KMS-11 (cell line): ENCODE measurements around the gene OXNAD1.
"Not testable (repeated sequence)": the region's sequence is repeated elsewhere in the genome, so short reads cannot be mapped to it uniquely, and the experiment has no call there.

Experiments used
- H2AFZ ChIP-seq: fragments of 200-600 bp; sonication (generic); 2 replicates; pipeline ENCODE4 v1.6.1; 2016; ENCODE audit warnings: antibody characterized with exemption, mixed run types, low read depth
- H3K27ac ChIP-seq: fragments of 200-600 bp; sonication (generic); 2 replicates; pipeline ENCODE4 v1.6.1; 2016; ENCODE audit warnings: mild to moderate bottlenecking, mixed run types
- H3K27me3 ChIP-seq: fragments of 200-600 bp; sonication (generic); 2 replicates; pipeline ENCODE4 v1.6.1; 2017; ENCODE audit warnings: mild to moderate bottlenecking, low read depth, mixed run types, moderate library complexity; ENCODE audit not compliant: insufficient read depth
- H3K36me3 ChIP-seq: fragments of 200-600 bp; sonication (generic); 2 replicates; pipeline ENCODE4 v1.6.1; 2017; ENCODE audit warnings: mild to moderate bottlenecking, mixed run types; ENCODE audit not compliant: insufficient read depth
- H3K4me1 ChIP-seq: fragments of 200-600 bp; sonication (generic); 2 replicates; pipeline ENCODE4 v1.6.1; 2016; ENCODE audit warnings: mild to moderate bottlenecking, low read depth, mixed run types; ENCODE audit not compliant: poor library complexity, severe bottlenecking
- H3K4me2 ChIP-seq: fragments of 200-600 bp; sonication (generic); 2 replicates; pipeline ENCODE4 v1.7.0; 2016; ENCODE audit warnings: mild to moderate bottlenecking, mixed run types
- H3K4me3 ChIP-seq: fragments of 200-600 bp; sonication (generic); IDR thresholded peaks from 2 replicates; pipeline ENCODE4 v1.6.1; 2017; ENCODE audit warnings: low read depth, low read length, mixed read lengths; ENCODE audit not compliant: insufficient read depth
- H3K79me2 ChIP-seq: fragments of 200-600 bp; sonication (generic); 2 replicates; pipeline ENCODE4 v1.6.1; 2016; ENCODE audit warnings: low read depth, mixed run types; ENCODE audit not compliant: insufficient read depth
- H3K9ac ChIP-seq: fragments of 200-600 bp; sonication (generic); 2 replicates; pipeline ENCODE4 v1.6.1; 2016; ENCODE audit warnings: mild to moderate bottlenecking, mixed run types
- H4K20me1 ChIP-seq: fragments of 200-600 bp; sonication (generic); 2 replicates; pipeline ENCODE4 v1.6.1; 2016; ENCODE audit warnings: mild to moderate bottlenecking, mixed run types; ENCODE audit not compliant: insufficient read depth
- TF ChIP-seq, protein P1 (sequence below): fragments of 200-600 bp; sonication (generic); conservative IDR thresholded peaks from 2 replicates; pipeline ENCODE4 v1.6.1; 2017; ENCODE audit warnings: low read depth, mild to moderate bottlenecking, antibody characterized with exemption, low read length, moderate library complexity, mixed read lengths

Gene OXNAD1

DNA sequence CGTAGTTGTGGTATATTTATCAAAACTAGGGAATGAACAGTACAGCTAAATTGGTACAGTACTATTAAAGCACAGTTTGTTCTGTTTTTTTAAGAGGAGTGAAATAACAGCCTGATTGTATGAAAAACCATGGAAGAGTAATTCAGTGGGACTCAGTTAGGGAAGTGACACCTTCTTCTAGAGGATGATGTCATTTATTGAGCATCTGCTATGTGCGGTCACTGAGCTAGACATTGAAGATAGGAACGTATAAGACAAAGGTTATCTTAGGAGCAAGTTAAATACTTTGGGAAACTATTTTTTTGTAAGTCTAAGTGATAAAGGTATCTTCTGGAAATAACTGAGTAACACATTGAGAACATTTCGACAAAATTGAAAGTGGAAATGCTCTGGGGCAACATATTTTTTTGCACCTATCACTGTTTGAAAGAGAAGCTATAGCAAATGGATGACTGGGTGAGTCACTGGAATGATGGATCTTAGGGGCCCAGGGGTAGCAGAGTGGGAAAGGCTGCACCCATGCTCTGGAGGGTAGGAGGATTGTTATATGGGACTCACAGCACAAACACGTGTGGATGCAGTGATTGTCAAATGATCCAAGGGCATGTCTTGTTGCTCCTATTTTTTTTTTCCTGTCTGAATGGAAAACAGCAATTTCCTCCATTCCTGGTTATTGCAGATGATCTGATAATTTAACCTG is 43.0 kb downstream of the OXNAD1 start:
- Histone ChIP-seq H3K36me3 (no peaks in the 10 kb centered on the region), H3K4me1 (peaks cover 22% of the 10 kb centered on the region), H4K20me1 (no peaks in the 10 kb centered on the region), H3K9ac (no peak overlapping the region), H2AFZ (no peak overlapping the region), H3K27ac (no peak overlapping the region), H3K79me2 (no peaks in the 10 kb centered on the region), H3K27me3 (no peaks in the 10 kb centered on the region), H3K4me2 (no peak overlapping the region), H3K4me3 (no peak overlapping the region)
- TF ChIP-seq, protein P1, sequence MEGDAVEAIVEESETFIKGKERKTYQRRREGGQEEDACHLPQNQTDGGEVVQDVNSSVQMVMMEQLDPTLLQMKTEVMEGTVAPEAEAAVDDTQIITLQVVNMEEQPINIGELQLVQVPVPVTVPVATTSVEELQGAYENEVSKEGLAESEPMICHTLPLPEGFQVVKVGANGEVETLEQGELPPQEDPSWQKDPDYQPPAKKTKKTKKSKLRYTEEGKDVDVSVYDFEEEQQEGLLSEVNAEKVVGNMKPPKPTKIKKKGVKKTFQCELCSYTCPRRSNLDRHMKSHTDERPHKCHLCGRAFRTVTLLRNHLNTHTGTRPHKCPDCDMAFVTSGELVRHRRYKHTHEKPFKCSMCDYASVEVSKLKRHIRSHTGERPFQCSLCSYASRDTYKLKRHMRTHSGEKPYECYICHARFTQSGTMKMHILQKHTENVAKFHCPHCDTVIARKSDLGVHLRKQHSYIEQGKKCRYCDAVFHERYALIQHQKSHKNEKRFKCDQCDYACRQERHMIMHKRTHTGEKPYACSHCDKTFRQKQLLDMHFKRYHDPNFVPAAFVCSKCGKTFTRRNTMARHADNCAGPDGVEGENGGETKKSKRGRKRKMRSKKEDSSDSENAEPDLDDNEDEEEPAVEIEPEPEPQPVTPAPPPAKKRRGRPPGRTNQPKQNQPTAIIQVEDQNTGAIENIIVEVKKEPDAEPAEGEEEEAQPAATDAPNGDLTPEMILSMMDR = no peak

DNA sequence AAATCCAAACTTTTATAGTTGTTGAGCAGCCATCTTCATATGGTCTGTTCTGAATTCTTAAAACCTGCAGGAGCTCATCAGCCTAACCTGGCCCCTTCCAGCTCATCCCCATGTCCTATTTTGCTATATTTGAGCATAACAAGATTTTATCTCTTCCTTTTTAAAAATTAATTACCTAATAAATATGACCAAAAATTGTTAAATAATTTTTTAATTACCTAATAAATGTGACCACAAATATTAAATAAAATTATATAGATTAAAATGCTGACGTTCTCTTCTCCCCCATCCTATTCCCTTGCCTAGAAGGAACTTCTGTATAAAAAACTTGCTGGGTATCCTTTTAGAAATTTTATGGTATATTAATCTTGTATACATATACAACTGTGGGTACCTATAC is 43.7 kb downstream of the OXNAD1 start:
- Histone ChIP-seq H3K4me3 (no peak overlapping the region), H3K4me1 (peaks cover 16% of the 10 kb centered on the region), H4K20me1 (no peaks in the 10 kb centered on the region), H3K36me3 (no peaks in the 10 kb centered on the region), H3K9ac (no peak overlapping the region), H3K27ac (no peak overlapping the region), H3K79me2 (no peaks in the 10 kb centered on the region), H3K4me2 (no peak overlapping the region), H2AFZ (no peak overlapping the region), H3K27me3 (no peaks in the 10 kb centered on the region)
- TF ChIP-seq, protein P1 = no peak

DNA sequence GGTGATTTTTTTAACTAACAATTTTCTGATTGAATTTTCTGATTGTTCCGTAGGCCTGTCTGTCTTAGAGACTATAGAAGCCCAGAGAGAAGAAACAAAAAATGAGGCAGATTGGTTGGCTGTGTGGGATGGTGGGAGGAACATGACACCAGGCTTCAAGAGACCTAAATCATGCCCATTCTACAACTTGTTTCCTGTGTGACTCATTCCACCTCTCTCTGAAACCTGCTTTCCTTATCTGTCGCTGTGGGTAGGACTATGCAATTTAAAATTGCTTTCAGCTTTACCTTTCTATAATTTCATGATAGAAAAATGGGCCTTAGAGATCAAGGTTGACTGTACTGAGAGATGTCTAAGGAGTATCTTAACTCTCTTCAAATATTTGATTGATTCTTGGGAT is 44.5 kb downstream of the OXNAD1 start:
- TF ChIP-seq, protein P1 = no peak
- H3K27ac ChIP-seq = no peak overlapping the region
- H2AFZ ChIP-seq = no peak overlapping the region
- no peaks in the 10 kb centered on the region for H3K36me3 ChIP-seq
- no peak overlapping the region; the same call in 1 of the 2 replicates for H3K4me2 ChIP-seq
- no peaks in the 10 kb centered on the region for H4K20me1 ChIP-seq
- peaks cover 11% of the 10 kb centered on the region for H3K4me1 ChIP-seq
- no peaks in the 10 kb centered on the region for H3K27me3 ChIP-seq
- H3K9ac ChIP-seq = no peak overlapping the region
- no peak overlapping the region for H3K4me3 ChIP-seq
- H3K79me2 ChIP-seq = no peaks in the 10 kb centered on the region

DNA sequence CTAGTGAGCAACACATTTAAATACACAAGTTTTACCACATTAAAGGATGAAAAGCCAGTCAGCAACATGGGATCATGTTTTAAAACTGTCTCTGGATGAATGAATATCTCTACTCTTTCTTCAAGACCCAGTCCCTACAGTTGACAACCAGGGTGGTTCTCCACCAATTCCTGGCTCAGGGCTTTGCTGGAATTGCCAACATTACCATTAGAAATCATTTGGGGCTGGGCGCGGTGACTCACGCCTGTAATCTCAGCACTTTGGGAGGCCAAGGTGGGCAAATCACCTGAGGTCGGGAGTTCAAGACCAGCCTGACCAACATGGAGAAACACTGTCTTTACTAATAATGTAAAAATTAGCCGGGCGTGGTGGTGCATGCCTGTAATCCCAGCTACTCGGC is 45.5 kb downstream of the OXNAD1 start:
- H3K4me1 ChIP-seq = peaks cover 11% of the 10 kb centered on the region
- not testable (repeated sequence) for H3K27ac ChIP-seq, H3K4me2 ChIP-seq, H2AFZ ChIP-seq, H3K4me3 ChIP-seq, H4K20me1 ChIP-seq, H3K27me3 ChIP-seq, H3K79me2 ChIP-seq, H3K9ac ChIP-seq, H3K36me3 ChIP-seq

DNA sequence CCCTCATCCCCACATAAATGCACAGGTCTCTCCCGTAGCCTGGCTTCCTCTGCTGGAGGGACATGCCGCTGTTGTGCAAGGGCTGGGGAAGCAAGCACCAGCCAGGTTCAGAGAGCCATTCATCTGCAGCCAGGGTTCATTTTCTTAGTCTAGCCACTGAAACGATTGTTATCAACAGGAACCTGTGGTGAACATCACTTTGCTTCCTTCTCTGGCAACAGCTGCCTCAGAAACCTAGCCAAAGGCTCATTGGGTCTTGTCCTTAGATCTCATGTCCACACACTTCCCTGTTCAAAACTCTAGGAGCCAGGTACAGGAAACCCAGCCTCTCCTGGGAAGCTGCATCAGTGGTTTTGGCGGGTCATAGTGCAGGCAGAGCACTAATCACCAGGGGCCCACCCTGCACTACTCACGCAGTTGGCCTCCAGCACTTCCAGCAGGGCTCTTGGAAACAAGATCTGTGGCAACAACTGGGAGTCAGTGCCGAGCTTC is 47.0 kb downstream of the OXNAD1 start:
- H3K4me3 ChIP-seq = no peak overlapping the region
- H3K4me1 ChIP-seq = peaks cover 11% of the 10 kb centered on the region

More for the DNA sequence above, 47.0 kb downstream of the OXNAD1 start:
- no peak overlapping the region for H2AFZ ChIP-seq
- H3K36me3 ChIP-seq = no peaks in the 10 kb centered on the region
- H3K27me3 ChIP-seq = no peaks in the 10 kb centered on the region
- TF ChIP-seq, protein P1 = no peak
- H3K27ac ChIP-seq = no peak overlapping the region
- no peak overlapping the region for H3K4me2 ChIP-seq
- H3K9ac ChIP-seq = no peak overlapping the region
- H4K20me1 ChIP-seq = no peaks in the 10 kb centered on the region
- H3K79me2 ChIP-seq = no peaks in the 10 kb centered on the region
